Glutamatergic neuron (in vitro differentiated cells): ENCODE data around the gene IL32. TPM values are rescaled to one million over a fixed set of nuclear protein-coding genes. Genes with fewer than 3 reads are reported as not detected.

Experiments used
- DNase-seq: peaks from one replicate; pipeline ENCODE4 v3.0.0; 2022
- H3K27ac Mint-ChIP-seq: one replicate; pipeline ENCODE4 v1.8.0; 2020; ENCODE audit warnings: mild to moderate bottlenecking, mixed read lengths, inconsistent platforms; ENCODE audit not compliant: unreplicated experiment
- H3K27me3 Mint-ChIP-seq: one replicate; pipeline ENCODE4 v1.8.0; 2020; ENCODE audit warnings: mild to moderate bottlenecking, moderate library complexity, mixed read lengths, inconsistent platforms; ENCODE audit not compliant: unreplicated experiment
- H3K36me3 Mint-ChIP-seq: one replicate; pipeline ENCODE4 v1.8.0; 2020; ENCODE audit warnings: mild to moderate bottlenecking, mixed read lengths, inconsistent platforms; ENCODE audit not compliant: unreplicated experiment
- H3K4me1 Mint-ChIP-seq: one replicate; pipeline ENCODE4 v1.8.0; 2020; ENCODE audit warnings: mild to moderate bottlenecking, low read depth, mixed read lengths, inconsistent platforms; ENCODE audit not compliant: unreplicated experiment
- H3K4me3 Mint-ChIP-seq: one replicate; pipeline ENCODE4 v1.8.0; 2020; ENCODE audit warnings: mild to moderate bottlenecking, mixed read lengths, inconsistent platforms; ENCODE audit not compliant: unreplicated experiment
- H3K9me3 Mint-ChIP-seq: one replicate; pipeline ENCODE4 v1.8.0; 2020; ENCODE audit warnings: mild to moderate bottlenecking, moderate library complexity, mixed read lengths, inconsistent platforms; ENCODE audit not compliant: unreplicated experiment
- CTCF ChIP-seq: fragments of 200-600 bp; sonication (generic); IDR thresholded peaks from one replicate; pipeline ENCODE4 v1.5.0; 2021; ENCODE audit not compliant: partially characterized antibody, unreplicated experiment
- total RNA-seq: library from RNA; stranded (reverse); fragmentation: NEBNext Ultra II Directional; extraction: Animal tissue kit (Norgen Biotek cat#: 25700); gene quantifications from one replicate; pipeline ENCODE4 v1.2.1, GENCODE V29; 2021; ENCODE audit not compliant: unreplicated experiment

Gene IL32
- total RNA-seq, 1 donor from 2014 or later: 1.3 TPM

GRCh38 chr16:3019594-3020246, 45.7 kb upstream of the IL32 start:
- Mint-ChIP-seq H3K27ac (peak overlapping the region; percentile 55), H3K27me3 (peaks cover 14% of the 10 kb centered on the region), H3K36me3 (no peaks in the 10 kb centered on the region), H3K4me1 (peaks cover 14% of the 10 kb centered on the region), H3K9me3 (peaks cover 2% of the 10 kb centered on the region), H3K4me3 (peak overlapping the region; percentile 82)
- TF ChIP-seq CTCF: no peak
- DNase-seq: no peak

- Mint-ChIP-seq H3K27ac (peak within 1 kb of the TSS; percentile 75), H3K4me3 (peak within 1 kb of the TSS; percentile 87), H3K36me3 (no peaks in the 10 kb centered on the region), H3K9me3 (peaks cover 2% of the 10 kb centered on the region), H3K4me1 (peaks cover 14% of the 10 kb centered on the region), H3K27me3 (peaks cover 14% of the 10 kb centered on the region)
- DNase-seq: peak; percentile 84
- TF ChIP-seq CTCF: no peak
These were observed 45.2 kb upstream of the IL32 start, which contains the start of gene TNFRSF12A for GRCh38 chr16:3020247-3020603. Gene TNFRSF12A, plus strand, starts transcription at chr16:3020368. Its CDS starts 30 bp downstream, at chr16:3020398.

- Mint-ChIP-seq H3K27me3 (peaks cover 14% of the 10 kb centered on the region), H3K36me3 (no peaks in the 10 kb centered on the region), H3K9me3 (peaks cover 2% of the 10 kb centered on the region), H3K27ac (peak overlapping the region; percentile 75), H3K4me1 (peaks cover 14% of the 10 kb centered on the region), H3K4me3 (peak overlapping the region; percentile 87)
- DNase-seq: peak; percentile 31
- no peak for TF ChIP-seq CTCF
These were observed 44.6 kb upstream of the IL32 start for GRCh38 chr16:3020604-3021448.

GRCh38 chr16:3021449-3022207, 43.8 kb upstream of the IL32 start:
- Mint-ChIP-seq H3K9me3 (peaks cover 2% of the 10 kb centered on the region), H3K4me3 (peak overlapping the region; percentile 86), H3K27ac (peak overlapping the region; percentile 75), H3K27me3 (peaks cover 14% of the 10 kb centered on the region), H3K4me1 (peaks cover 16% of the 10 kb centered on the region), H3K36me3 (no peaks in the 10 kb centered on the region)
- DNase-seq: peak; percentile 91
- no peak for TF ChIP-seq CTCF
